Ishikawa (cell line): ENCODE data around the gene USP2.
A peak's percentile ranks its signal among the peaks of the same experiment; 100 is the strongest.

ENCODE experiments used
- CEBPB ChIP-seq: IDR thresholded peaks from 2 replicates; pipeline ENCODE4 v1.6.1; 2012
- CREB1 ChIP-seq: IDR thresholded peaks from 2 replicates; pipeline ENCODE4 v1.6.1; 2012; ENCODE audit warnings: low read depth
- EGR1 ChIP-seq: IDR thresholded peaks from 2 replicates; pipeline ENCODE4 v1.6.1; 2012
- EP300 ChIP-seq: IDR thresholded peaks from 2 replicates; pipeline ENCODE4 v1.6.1; 2012; ENCODE audit warnings: borderline replicate concordance
- FOXM1 ChIP-seq: IDR thresholded peaks from 2 replicates; pipeline ENCODE4 v1.6.1; 2012; ENCODE audit warnings: low read depth, borderline replicate concordance
- NFIC ChIP-seq: IDR thresholded peaks from 2 replicates; pipeline ENCODE4 v1.6.1; 2012
- RAD21 ChIP-seq: IDR thresholded peaks from 2 replicates; pipeline ENCODE4 v1.6.1; 2012; ENCODE audit warnings: low read depth
- TAF1 ChIP-seq: IDR thresholded peaks from 2 replicates; pipeline ENCODE4 v1.6.1; 2012; ENCODE audit warnings: low read depth, mild to moderate bottlenecking
- TCF12 ChIP-seq: IDR thresholded peaks from 2 replicates; pipeline ENCODE4 v1.6.1; 2012; ENCODE audit warnings: low read depth
- TEAD4 ChIP-seq: IDR thresholded peaks from 2 replicates; pipeline ENCODE4 v1.6.1; 2012
- YY1 ChIP-seq: IDR thresholded peaks from 2 replicates; pipeline ENCODE4 v1.6.1; 2012; ENCODE audit warnings: low read depth
- ZBTB7A ChIP-seq: IDR thresholded peaks from 2 replicates; pipeline ENCODE4 v1.6.1; 2012; ENCODE audit warnings: low read depth
- TF ChIP-seq, protein P1 (sequence below): IDR thresholded peaks from 2 replicates; pipeline ENCODE4 v1.6.1; 2012
- TF ChIP-seq, protein P2 (sequence below): IDR thresholded peaks from 2 replicates; pipeline ENCODE4 v1.6.1; 2012; ENCODE audit warnings: low read depth, mild to moderate bottlenecking
- TF ChIP-seq, protein P3 (sequence below): IDR thresholded peaks from 2 replicates; pipeline ENCODE4 v1.6.1; 2012

USP2 gene, protein sequence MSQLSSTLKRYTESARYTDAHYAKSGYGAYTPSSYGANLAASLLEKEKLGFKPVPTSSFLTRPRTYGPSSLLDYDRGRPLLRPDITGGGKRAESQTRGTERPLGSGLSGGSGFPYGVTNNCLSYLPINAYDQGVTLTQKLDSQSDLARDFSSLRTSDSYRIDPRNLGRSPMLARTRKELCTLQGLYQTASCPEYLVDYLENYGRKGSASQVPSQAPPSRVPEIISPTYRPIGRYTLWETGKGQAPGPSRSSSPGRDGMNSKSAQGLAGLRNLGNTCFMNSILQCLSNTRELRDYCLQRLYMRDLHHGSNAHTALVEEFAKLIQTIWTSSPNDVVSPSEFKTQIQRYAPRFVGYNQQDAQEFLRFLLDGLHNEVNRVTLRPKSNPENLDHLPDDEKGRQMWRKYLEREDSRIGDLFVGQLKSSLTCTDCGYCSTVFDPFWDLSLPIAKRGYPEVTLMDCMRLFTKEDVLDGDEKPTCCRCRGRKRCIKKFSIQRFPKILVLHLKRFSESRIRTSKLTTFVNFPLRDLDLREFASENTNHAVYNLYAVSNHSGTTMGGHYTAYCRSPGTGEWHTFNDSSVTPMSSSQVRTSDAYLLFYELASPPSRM

DNA sequence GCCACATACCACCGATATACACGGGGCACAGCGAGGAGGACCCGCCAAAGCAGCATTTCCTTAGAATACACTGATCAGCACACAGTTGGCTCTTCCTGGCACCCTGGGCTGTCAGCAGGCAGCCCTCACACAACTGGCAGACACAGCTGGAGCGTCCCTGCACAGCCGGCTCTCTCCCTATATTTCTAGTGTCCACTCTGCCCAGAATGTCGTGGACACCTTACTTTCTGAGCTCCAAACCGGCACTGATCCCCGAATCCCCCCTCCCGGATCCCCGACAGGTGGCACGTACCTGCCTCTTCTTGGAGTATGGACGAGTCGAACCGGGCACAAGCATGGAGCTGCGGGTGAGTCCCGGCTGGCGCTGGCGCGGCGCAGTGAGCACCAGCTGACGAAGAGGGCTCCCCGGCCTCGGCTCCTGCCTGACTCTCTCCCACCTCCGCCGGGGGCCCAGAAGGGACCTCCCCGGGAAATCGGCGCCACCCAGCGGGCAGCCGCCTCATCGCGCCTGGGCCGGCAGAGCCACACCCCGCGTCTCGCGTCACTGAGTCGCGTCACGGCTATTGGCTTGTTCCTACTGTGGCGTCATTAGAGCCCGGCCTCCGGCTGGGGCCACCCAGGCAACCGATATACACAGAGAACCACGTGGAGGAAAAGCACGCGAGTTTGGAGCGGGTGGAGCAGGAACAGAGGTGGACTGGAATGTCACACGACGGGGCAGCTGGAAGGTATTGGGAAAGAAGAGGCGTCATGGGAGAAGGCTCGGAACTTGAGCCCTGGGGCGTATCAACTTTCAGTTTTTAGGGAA, at the start of gene USP2:
Gene USP2, minus strand, starts transcription at position 510 of the 808 bp plus-strand sequence. CDS start 8,210 bp downstream, outside the sequence.
- no peak for TF ChIP-seq ZBTB7A
- no peak for TF ChIP-seq NFIC
- 0 out of 2 replicates have a peak, but pooled peaks have one; percentile 44 for TF ChIP-seq FOXM1
- TF ChIP-seq, protein P1, sequence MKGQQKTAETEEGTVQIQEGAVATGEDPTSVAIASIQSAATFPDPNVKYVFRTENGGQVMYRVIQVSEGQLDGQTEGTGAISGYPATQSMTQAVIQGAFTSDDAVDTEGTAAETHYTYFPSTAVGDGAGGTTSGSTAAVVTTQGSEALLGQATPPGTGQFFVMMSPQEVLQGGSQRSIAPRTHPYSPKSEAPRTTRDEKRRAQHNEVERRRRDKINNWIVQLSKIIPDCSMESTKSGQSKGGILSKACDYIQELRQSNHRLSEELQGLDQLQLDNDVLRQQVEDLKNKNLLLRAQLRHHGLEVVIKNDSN, result peak; percentile 89
- peak; percentile 54; the same call in 1 of the 2 replicates for TF ChIP-seq EP300
- TF ChIP-seq, protein P2, sequence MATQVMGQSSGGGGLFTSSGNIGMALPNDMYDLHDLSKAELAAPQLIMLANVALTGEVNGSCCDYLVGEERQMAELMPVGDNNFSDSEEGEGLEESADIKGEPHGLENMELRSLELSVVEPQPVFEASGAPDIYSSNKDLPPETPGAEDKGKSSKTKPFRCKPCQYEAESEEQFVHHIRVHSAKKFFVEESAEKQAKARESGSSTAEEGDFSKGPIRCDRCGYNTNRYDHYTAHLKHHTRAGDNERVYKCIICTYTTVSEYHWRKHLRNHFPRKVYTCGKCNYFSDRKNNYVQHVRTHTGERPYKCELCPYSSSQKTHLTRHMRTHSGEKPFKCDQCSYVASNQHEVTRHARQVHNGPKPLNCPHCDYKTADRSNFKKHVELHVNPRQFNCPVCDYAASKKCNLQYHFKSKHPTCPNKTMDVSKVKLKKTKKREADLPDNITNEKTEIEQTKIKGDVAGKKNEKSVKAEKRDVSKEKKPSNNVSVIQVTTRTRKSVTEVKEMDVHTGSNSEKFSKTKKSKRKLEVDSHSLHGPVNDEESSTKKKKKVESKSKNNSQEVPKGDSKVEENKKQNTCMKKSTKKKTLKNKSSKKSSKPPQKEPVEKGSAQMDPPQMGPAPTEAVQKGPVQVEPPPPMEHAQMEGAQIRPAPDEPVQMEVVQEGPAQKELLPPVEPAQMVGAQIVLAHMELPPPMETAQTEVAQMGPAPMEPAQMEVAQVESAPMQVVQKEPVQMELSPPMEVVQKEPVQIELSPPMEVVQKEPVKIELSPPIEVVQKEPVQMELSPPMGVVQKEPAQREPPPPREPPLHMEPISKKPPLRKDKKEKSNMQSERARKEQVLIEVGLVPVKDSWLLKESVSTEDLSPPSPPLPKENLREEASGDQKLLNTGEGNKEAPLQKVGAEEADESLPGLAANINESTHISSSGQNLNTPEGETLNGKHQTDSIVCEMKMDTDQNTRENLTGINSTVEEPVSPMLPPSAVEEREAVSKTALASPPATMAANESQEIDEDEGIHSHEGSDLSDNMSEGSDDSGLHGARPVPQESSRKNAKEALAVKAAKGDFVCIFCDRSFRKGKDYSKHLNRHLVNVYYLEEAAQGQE, result no peak
- TF ChIP-seq CREB1, result peak; percentile 88
- TF ChIP-seq TAF1, result no peak; the same call in 1 of the 2 replicates
- peak; percentile 58; the same call in 1 of the 2 replicates for TF ChIP-seq CEBPB
- TF ChIP-seq, protein P3, sequence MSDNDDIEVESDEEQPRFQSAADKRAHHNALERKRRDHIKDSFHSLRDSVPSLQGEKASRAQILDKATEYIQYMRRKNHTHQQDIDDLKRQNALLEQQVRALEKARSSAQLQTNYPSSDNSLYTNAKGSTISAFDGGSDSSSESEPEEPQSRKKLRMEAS, result peak; percentile 100
- TF ChIP-seq RAD21, result peak; percentile 58; the same call in 1 of the 2 replicates
- TF ChIP-seq YY1, result no peak
- TF ChIP-seq TEAD4, result peak; percentile 70
- peak; percentile 30; the same call in 1 of the 2 replicates for TF ChIP-seq TCF12
- no peak for TF ChIP-seq EGR1

DNA sequence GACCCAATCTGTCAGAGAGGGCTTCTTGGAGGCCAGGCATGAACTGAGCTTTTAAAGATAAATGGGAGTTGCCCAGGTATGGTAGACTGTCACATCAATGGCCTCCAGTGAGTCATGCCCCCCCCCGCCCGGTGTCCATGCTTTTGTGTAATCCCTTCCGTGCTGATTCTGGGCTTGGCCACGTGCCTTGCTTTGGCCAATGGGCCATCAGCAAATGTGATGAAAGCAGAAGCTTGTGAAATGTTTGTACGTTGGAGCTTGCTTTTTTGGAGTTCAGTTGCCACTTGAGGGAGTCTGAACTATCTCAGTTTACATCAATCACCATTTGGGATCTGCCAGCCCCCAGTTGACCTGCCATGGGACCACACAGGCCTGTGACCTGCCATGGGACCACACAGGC, 45.8 kb upstream of the USP2 start:
- TF ChIP-seq ZBTB7A, result no peak
- TF ChIP-seq EGR1, result no peak
- no peak for TF ChIP-seq TCF12
- TF ChIP-seq EP300, result no peak
- TF ChIP-seq YY1, result no peak
- TF ChIP-seq, protein P2, result no peak
- TF ChIP-seq, protein P3, result no peak
- TF ChIP-seq RAD21, result no peak
- no peak for TF ChIP-seq NFIC
- TF ChIP-seq CREB1, result no peak
- no peak for TF ChIP-seq CEBPB
- TF ChIP-seq TAF1, result no peak
- no peak for TF ChIP-seq TEAD4
- TF ChIP-seq, protein P1, result no peak
- TF ChIP-seq FOXM1, result no peak

DNA sequence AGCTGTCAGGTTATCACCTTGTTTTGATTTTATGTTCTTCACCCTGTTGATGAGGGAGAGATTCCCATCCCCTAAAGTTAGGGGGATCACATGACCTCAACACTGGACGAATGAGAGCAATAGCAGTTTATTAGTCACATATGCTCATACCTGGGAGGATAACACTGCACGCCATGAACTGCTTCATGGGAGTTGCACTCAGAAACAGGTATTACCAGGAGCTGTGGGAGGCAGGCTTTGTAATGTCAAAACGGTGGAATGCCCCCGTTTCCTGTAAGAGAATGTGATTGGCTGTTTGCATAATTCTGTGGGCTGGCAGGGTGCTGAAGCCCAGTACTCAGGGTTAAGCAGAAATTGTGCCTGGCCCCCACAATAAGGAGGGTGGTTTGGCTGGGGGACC, 44.7 kb upstream of the USP2 start:
- TF ChIP-seq TAF1 (no peak), TCF12 (no peak), TEAD4 (no peak), RAD21 (no peak), NFIC (no peak), CREB1 (no peak), ZBTB7A (no peak), EGR1 (no peak), CEBPB (no peak), YY1 (no peak), FOXM1 (no peak), EP300 (no peak)
- TF ChIP-seq, protein P3, result no peak
- TF ChIP-seq, protein P1, result no peak
- TF ChIP-seq, protein P2, result no peak
